HUES64 (cell line): ENCODE measurements around the gene MARS1.
"Not testable (repeated sequence)": the region's sequence is repeated elsewhere in the genome, so short reads cannot be mapped to it uniquely, and the experiment has no call there.

Experiments used
- H3K27ac ChIP-seq: 2 replicates; pipeline ENCODE4 v1.7.0; 2013; ENCODE audit warnings: low read depth, low read length, inconsistent platforms
- H3K27me3 ChIP-seq: 2 replicates; pipeline ENCODE4 v1.6.1; 2013; ENCODE audit warnings: mild to moderate bottlenecking, low read length; ENCODE audit not compliant: insufficient read depth
- H3K36me3 ChIP-seq: 2 replicates; pipeline ENCODE4 v1.6.1; 2013; ENCODE audit warnings: mild to moderate bottlenecking, low read length; ENCODE audit not compliant: insufficient read depth
- H3K4me1 ChIP-seq: 2 replicates; pipeline ENCODE4 v1.6.1; 2013; ENCODE audit warnings: mild to moderate bottlenecking, low read length, moderate library complexity; ENCODE audit not compliant: insufficient read depth
- H3K4me3 ChIP-seq: 2 replicates; pipeline ENCODE4 v1.5.1; 2013; ENCODE audit warnings: mild to moderate bottlenecking, low read length, moderate library complexity
- H3K9ac ChIP-seq: 2 replicates; pipeline ENCODE4 v1.6.1; 2013; ENCODE audit warnings: mild to moderate bottlenecking, low read depth, low read length
- H3K9me3 ChIP-seq: 2 replicates; pipeline ENCODE4 v1.6.1; 2013; ENCODE audit warnings: low read depth, low read length; ENCODE audit not compliant: insufficient read depth
- WGBS: fragments of 150-250, 120-280 bp; methylation state at CpG from one replicate; pipeline ENCODE4 v1.1.7; 2013; ENCODE audit warnings: missing lambda C conversion rate; 5-methylcytosine and 5-hydroxymethylcytosine counted together

The MARS1 gene

GRCh38 chr12:57483466-57483865, 4.4 kb upstream of the MARS1 start:
- Histone ChIP-seq H3K36me3 (no peaks in the 10 kb centered on the region), H3K4me1 (no peaks in the 10 kb centered on the region), H3K27me3 (peaks cover 9% of the 10 kb centered on the region; the same call in 1 of the 2 replicates), H3K27ac (no peak overlapping the region), H3K4me3 (no peak overlapping the region), H3K9ac (no peak overlapping the region), H3K9me3 (no peaks in the 10 kb centered on the region)
- 73% methylated on average over 5 of the region's 5 CpGs for WGBS

- Histone ChIP-seq H3K4me1 (peaks cover 6% of the 10 kb centered on the region; the same call in 1 of the 2 replicates), H3K27me3 (no peaks in the 10 kb centered on the region; the same call in 1 of the 2 replicates), H3K9me3 (no peaks in the 10 kb centered on the region), H3K36me3 (peaks cover 19% of the 10 kb centered on the region), H3K9ac (no peak overlapping the region), H3K4me3 (no peak overlapping the region), H3K27ac (no peak overlapping the region)
These were observed 2.2 kb upstream of the MARS1 start for GRCh38 chr12:57485695-57486094.

- Histone ChIP-seq H3K27me3 (no peaks in the 10 kb centered on the region), H3K36me3 (peaks cover 32% of the 10 kb centered on the region), H3K27ac (no peak overlapping the region), H3K9me3 (no peaks in the 10 kb centered on the region), H3K4me1 (peaks cover 6% of the 10 kb centered on the region; the same call in 1 of the 2 replicates), H3K4me3 (0 out of 2 replicates have a peak overlapping the region, but pooled peaks have one; percentile 95), H3K9ac (no peak overlapping the region)
- 93% methylated on average over 27 of the region's 27 CpGs for WGBS
These were observed 742 bp upstream of the MARS1 start for GRCh38 chr12:57487055-57487596.

GRCh38 chr12:57488402-57489156, 711 bp downstream of the MARS1 start:
- H3K9me3 ChIP-seq: peaks cover 5% of the 10 kb centered on the region; the same call in 1 of the 2 replicates
- H3K27me3 ChIP-seq: no peaks in the 10 kb centered on the region
- peak overlapping the region; percentile 91 for H3K27ac ChIP-seq
- 30% methylated on average over 11 of the region's 11 CpGs for WGBS
- peak overlapping the region; percentile 95 for H3K4me3 ChIP-seq
- peaks cover 42% of the 10 kb centered on the region for H3K36me3 ChIP-seq
- peaks cover 6% of the 10 kb centered on the region; the same call in 1 of the 2 replicates for H3K4me1 ChIP-seq
- peak overlapping the region; percentile 98 for H3K9ac ChIP-seq

GRCh38 chr12:57489157-57489641, 1.3 kb downstream of the MARS1 start:
- WGBS: 89% methylated on average over 4 of the region's 5 CpGs
- H3K27me3 ChIP-seq: no peaks in the 10 kb centered on the region
- H3K9ac ChIP-seq: peak overlapping the region; percentile 98; the same call in 1 of the 2 replicates
- H3K27ac ChIP-seq: peak overlapping the region; percentile 31; the same call in 1 of the 2 replicates
- peaks cover 5% of the 10 kb centered on the region; the same call in 1 of the 2 replicates for H3K9me3 ChIP-seq
- peaks cover 46% of the 10 kb centered on the region for H3K36me3 ChIP-seq
- peak overlapping the region; percentile 95 for H3K4me3 ChIP-seq
- peaks cover 6% of the 10 kb centered on the region; the same call in 1 of the 2 replicates for H3K4me1 ChIP-seq

- Histone ChIP-seq H3K27me3 (no peaks in the 10 kb centered on the region), H3K27ac (no peak overlapping the region), H3K9me3 (peaks cover 5% of the 10 kb centered on the region; the same call in 1 of the 2 replicates), H3K36me3 (peaks cover 46% of the 10 kb centered on the region), H3K4me3 (no peak overlapping the region), H3K9ac (no peak overlapping the region), H3K4me1 (peaks cover 6% of the 10 kb centered on the region; the same call in 1 of the 2 replicates)
- WGBS: 94% methylated on average over 4 of the region's 4 CpGs
These were observed 2.3 kb downstream of the MARS1 start for GRCh38 chr12:57490126-57490525.

- H3K27me3 ChIP-seq: no peaks in the 10 kb centered on the region
- H3K4me1 ChIP-seq: peaks cover 6% of the 10 kb centered on the region; the same call in 1 of the 2 replicates
- no peak overlapping the region for H3K4me3 ChIP-seq
- H3K36me3 ChIP-seq: peaks cover 56% of the 10 kb centered on the region
- H3K27ac ChIP-seq: no peak overlapping the region
- H3K9me3 ChIP-seq: peaks cover 5% of the 10 kb centered on the region; the same call in 1 of the 2 replicates
- 96% methylated on average over 15 of the region's 15 CpGs for WGBS
- H3K9ac ChIP-seq: no peak overlapping the region
These were observed 3.8 kb downstream of the MARS1 start for GRCh38 chr12:57491393-57492280.

GRCh38 chr12:57495051-57495701, 7.3 kb downstream of the MARS1 start:
- not testable (repeated sequence) for H3K27ac ChIP-seq, H3K4me1 ChIP-seq, H3K4me3 ChIP-seq, H3K27me3 ChIP-seq, H3K9ac ChIP-seq, H3K9me3 ChIP-seq
- WGBS: 93% methylated on average over 48 of the region's 48 CpGs
- H3K36me3 ChIP-seq: peaks cover 72% of the 10 kb centered on the region

GRCh38 chr12:57496822-57497221, 9.0 kb downstream of the MARS1 start:
- H3K27ac ChIP-seq: no peak overlapping the region
- H3K4me3 ChIP-seq: no peak overlapping the region
- H3K4me1 ChIP-seq: no peaks in the 10 kb centered on the region
- H3K9ac ChIP-seq: no peak overlapping the region
- no peaks in the 10 kb centered on the region for H3K27me3 ChIP-seq
- H3K9me3 ChIP-seq: peaks cover 5% of the 10 kb centered on the region; the same call in 1 of the 2 replicates
- peaks cover 72% of the 10 kb centered on the region for H3K36me3 ChIP-seq

GRCh38 chr12:57497223-57498131, 9.6 kb downstream of the MARS1 start:
- 96% methylated on average over 12 of the region's 12 CpGs for WGBS
- Histone ChIP-seq H3K27me3 (no peaks in the 10 kb centered on the region), H3K4me1 (no peaks in the 10 kb centered on the region), H3K9me3 (peaks cover 5% of the 10 kb centered on the region; the same call in 1 of the 2 replicates), H3K4me3 (no peak overlapping the region), H3K27ac (no peak overlapping the region), H3K36me3 (peaks cover 72% of the 10 kb centered on the region), H3K9ac (no peak overlapping the region)
